PFSK-1 (cell line): ENCODE results near the gene IPO5.

ENCODE experiments used
- FOXP2 ChIP-seq: optimal IDR thresholded peaks from 2 replicates; pipeline ENCODE3; 2011; ENCODE audit warnings: borderline replicate concordance, control low read depth, inconsistent platforms; ENCODE audit not compliant: insufficient read depth; ENCODE audit errors: extremely low read length, extremely low read depth
- POLR2AphosphoS5 ChIP-seq: IDR thresholded peaks from 2 replicates; pipeline ENCODE4 v1.6.1; 2012; ENCODE audit warnings: low read depth, mild to moderate bottlenecking, control low read depth, low read length, moderate library complexity
- SIN3A ChIP-seq: IDR thresholded peaks from 2 replicates; pipeline ENCODE4 v1.6.1; 2012; ENCODE audit warnings: mild to moderate bottlenecking, low read length, moderate library complexity, borderline replicate concordance; ENCODE audit not compliant: insufficient read depth
- TAF1 ChIP-seq: IDR thresholded peaks from 2 replicates; pipeline ENCODE4 v1.6.1; 2012; ENCODE audit warnings: low read length, control low read depth, borderline replicate concordance; ENCODE audit not compliant: insufficient read depth
- TF ChIP-seq, protein P1 (sequence below), 2 experiments: IDR thresholded peaks; 2 replicates each; pipeline versions ENCODE4 v1.6.1 to v1.8.0; 2011 to 2012; ENCODE audit warnings: low read depth in 2 of 2, low read length in 2 of 2, control low read depth in 1 of 2, inconsistent platforms in 1 of 2, mild to moderate bottlenecking in 1 of 2, moderate library complexity in 1 of 2; ENCODE audit not compliant: insufficient read depth in 1 of 2

Gene IPO5

GRCh38 chr13:97982286-97982685 is 28.8 kb downstream of the IPO5 start:
- TF ChIP-seq SIN3A (no peak), POLR2AphosphoS5 (no peak), TAF1 (no peak), FOXP2 (no peak)
- TF ChIP-seq, protein P1, sequence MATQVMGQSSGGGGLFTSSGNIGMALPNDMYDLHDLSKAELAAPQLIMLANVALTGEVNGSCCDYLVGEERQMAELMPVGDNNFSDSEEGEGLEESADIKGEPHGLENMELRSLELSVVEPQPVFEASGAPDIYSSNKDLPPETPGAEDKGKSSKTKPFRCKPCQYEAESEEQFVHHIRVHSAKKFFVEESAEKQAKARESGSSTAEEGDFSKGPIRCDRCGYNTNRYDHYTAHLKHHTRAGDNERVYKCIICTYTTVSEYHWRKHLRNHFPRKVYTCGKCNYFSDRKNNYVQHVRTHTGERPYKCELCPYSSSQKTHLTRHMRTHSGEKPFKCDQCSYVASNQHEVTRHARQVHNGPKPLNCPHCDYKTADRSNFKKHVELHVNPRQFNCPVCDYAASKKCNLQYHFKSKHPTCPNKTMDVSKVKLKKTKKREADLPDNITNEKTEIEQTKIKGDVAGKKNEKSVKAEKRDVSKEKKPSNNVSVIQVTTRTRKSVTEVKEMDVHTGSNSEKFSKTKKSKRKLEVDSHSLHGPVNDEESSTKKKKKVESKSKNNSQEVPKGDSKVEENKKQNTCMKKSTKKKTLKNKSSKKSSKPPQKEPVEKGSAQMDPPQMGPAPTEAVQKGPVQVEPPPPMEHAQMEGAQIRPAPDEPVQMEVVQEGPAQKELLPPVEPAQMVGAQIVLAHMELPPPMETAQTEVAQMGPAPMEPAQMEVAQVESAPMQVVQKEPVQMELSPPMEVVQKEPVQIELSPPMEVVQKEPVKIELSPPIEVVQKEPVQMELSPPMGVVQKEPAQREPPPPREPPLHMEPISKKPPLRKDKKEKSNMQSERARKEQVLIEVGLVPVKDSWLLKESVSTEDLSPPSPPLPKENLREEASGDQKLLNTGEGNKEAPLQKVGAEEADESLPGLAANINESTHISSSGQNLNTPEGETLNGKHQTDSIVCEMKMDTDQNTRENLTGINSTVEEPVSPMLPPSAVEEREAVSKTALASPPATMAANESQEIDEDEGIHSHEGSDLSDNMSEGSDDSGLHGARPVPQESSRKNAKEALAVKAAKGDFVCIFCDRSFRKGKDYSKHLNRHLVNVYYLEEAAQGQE (IDR thresholded peaks at IDR 0.05; ENCODE audit: insufficient read depth in 1 of 2, low read depth in 2 of 2, low read length in 2 of 2) = no peak

DNA sequence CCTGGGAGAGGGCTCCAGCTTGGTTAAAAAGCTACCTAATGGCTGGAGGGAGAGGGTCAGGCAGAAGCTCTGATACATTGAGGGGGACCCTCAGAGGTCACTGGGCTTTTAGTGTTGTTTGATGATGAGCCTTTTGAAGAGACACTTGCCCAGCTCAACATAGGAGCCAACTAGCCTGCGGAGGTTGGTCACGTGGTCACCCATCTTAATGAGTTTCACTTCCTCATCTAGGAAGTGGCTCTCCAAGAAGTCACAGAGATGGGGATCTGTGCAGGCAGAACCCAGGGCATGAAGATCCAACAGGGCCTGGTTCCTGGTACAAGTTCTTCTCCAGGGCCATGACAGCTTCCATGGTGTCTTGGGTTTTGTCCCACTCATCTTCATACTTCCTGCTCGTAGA is 33.4 kb downstream of the IPO5 start:
- TF ChIP-seq POLR2AphosphoS5 (no peak), TAF1 (no peak), SIN3A (no peak), FOXP2 (no peak)
- TF ChIP-seq, protein P1 (IDR thresholded peaks at IDR 0.05; ENCODE audit: insufficient read depth in 1 of 2, low read depth in 2 of 2, low read length in 2 of 2) = no peak

GRCh38 chr13:97999653-98000052 is 46.2 kb downstream of the IPO5 start:
- TF ChIP-seq FOXP2 = no peak
- no peak for TF ChIP-seq TAF1
- no peak for TF ChIP-seq SIN3A
- TF ChIP-seq, protein P1 (IDR thresholded peaks at IDR 0.05; ENCODE audit: insufficient read depth in 1 of 2, low read depth in 2 of 2, low read length in 2 of 2) = no peak
- TF ChIP-seq POLR2AphosphoS5 = no peak

- TF ChIP-seq, protein P1 (IDR thresholded peaks at IDR 0.05; ENCODE audit: insufficient read depth in 1 of 2, low read depth in 2 of 2, low read length in 2 of 2) = no peak
- TF ChIP-seq TAF1 (no peak), POLR2AphosphoS5 (no peak), SIN3A (no peak), FOXP2 (no peak)
These were observed 50.6 kb downstream of the IPO5 start for GRCh38 chr13:98004107-98004506.

GRCh38 chr13:98007001-98007400 is 53.5 kb downstream of the IPO5 start:
- no peak for TF ChIP-seq SIN3A
